ENCODE data around the gene BRD3OS.
"Not testable (repeated sequence)": the region's sequence is repeated elsewhere in the genome, so short reads cannot be mapped to it uniquely, and the experiment has no call there.

The BRD3OS gene

DNA sequence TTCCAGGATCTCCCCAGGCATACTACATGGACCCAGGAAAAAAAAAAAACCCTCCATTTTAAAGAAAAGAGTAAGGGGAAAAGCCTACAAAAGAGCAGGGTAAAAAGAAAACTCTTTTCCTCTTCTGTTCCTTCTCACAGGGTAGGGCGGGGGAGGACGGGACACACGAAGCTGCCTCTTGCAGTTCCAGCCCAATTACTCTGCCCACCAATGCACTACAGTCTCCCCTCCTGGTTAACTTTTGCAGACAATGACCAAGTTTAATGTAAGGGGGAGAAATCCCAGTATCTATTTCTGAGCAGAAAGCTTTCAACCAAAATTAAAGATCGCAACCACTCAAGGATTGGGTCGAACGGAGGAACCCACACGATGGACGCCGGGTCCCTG, 41.2 kb downstream of the BRD3OS start:
- DNase-seq: no peak

DNA sequence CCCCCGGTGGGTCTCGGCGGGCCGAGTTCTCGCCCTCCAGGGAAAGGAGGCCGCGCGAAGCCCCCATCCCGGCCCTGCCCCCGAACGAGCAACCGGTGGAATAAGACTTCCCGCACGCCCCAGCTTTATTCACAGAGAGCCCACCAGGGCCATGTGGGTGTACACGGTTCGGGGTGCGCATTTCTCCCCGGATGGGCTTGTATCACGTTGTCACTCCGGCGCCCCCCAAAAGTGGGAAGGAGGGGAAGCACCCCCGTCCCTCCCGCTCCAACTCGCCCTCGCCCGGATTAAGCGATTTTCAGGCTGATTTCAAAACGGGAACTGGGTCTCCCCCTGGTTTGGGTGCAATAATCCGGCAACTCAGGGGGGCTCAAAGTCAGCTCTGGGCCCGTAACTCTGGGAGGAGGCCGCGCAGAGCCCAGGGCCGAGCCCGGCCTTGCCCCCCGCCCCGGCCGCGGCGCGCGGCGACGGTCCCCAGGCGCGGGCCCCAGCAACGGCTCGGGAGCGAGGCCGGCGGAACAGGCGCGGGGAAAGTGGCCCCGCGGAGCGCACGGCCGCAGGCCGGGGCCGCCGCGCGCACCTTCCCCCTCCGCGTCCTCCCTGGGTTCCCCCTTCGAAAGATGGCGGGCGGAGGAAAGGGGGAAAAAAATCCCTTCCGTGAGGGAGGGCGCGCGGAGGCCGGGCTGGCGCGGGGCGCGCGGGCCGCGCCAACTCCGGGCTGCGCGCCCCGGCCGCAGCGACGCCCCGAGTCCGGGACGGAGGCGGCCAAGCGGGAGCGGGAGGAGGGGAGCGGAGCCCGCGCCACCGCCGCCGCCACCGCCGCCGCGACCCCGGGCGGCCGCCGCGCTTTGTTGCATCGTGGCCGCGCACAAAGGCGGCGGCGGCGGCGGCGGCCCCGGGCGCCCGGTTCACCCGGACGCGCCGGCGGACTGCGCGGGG, 41.9 kb downstream of the BRD3OS start:
- DNase-seq: no peak

DNA sequence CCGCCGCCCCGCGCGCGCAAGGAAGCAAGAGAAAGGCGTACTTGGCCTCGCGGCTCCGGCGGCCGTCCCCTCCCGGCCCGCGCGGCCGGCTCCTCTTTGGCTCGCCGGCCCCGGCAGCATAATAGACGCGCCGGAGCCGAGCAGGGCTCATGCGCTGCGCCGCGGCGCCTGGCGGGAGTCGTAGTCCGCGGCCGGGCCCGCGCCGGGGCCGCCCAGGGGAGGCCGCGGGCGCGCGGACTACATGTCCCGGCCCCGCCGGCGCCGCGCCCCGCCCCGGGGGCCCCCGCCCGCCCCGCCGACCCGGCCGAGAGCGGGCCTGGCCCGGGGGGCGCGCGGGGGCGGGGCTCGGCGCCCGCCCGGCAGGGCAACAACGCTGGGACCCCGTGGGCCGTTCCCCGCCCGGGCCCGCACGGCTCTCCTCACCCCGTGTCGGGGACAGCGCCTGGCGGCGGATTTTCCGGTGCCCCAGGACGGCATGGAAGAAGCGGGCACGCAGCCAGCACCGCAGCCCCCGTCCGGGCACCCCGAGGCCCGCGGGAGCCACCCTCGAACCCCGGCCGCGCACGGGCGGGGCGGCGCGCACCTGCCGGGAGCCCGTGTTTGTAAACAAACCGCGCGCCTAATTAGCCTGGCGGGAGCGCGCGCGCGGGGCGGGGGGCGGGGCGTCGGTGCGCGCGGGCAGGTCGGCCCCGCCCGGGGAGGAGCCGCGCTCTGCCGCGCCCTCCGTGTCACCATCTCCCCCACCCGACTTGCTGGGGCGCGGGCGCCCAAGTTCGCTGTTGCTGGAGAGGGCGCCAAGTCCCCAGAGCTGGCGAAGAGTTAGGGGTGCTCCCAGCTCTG, 42.8 kb downstream of the BRD3OS start, which contains the start of gene BRD3:
TSS of gene BRD3 (minus strand) at position 123 of the 840 bp plus-strand sequence. CDS start 14,549 bp downstream, outside the sequence.
- DNase-seq: peak; percentile 54 to 73

DNA sequence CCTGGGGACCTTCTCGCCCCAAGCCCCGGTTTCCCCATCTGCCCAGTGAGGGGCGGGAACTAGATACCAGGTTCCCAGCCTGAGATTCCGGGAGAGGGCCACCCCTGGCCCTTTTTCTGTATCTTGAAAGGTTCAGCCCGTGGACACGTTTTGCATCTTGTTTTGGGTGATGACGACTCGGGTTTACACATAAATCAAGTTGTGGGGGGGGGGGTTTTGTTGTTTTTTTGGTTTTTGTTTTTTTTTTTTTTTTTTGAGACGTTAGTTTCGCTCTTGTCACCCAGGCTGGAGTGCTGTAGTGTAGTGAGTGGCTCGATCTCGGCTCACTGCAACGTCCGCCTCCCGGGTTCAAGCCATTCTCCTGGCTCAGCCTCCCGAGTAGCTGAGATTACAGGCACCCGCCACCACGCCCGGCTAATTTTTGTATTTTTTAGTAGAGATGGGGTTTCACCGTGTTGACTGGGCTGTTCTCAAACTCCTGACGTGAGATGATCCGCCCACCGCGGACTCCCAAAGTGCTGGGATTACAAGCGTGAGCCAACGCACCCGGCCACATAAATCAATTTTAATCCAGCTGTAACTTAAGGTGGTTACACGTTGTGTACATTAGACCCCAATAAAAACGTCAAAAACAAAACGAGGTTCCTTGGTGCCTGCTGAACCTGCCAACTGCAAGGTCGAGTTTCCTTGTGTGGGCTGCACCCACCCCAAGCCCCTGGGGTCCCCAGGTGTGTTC, 43.6 kb downstream of the BRD3OS start:
- DNase-seq: no peak

DNA sequence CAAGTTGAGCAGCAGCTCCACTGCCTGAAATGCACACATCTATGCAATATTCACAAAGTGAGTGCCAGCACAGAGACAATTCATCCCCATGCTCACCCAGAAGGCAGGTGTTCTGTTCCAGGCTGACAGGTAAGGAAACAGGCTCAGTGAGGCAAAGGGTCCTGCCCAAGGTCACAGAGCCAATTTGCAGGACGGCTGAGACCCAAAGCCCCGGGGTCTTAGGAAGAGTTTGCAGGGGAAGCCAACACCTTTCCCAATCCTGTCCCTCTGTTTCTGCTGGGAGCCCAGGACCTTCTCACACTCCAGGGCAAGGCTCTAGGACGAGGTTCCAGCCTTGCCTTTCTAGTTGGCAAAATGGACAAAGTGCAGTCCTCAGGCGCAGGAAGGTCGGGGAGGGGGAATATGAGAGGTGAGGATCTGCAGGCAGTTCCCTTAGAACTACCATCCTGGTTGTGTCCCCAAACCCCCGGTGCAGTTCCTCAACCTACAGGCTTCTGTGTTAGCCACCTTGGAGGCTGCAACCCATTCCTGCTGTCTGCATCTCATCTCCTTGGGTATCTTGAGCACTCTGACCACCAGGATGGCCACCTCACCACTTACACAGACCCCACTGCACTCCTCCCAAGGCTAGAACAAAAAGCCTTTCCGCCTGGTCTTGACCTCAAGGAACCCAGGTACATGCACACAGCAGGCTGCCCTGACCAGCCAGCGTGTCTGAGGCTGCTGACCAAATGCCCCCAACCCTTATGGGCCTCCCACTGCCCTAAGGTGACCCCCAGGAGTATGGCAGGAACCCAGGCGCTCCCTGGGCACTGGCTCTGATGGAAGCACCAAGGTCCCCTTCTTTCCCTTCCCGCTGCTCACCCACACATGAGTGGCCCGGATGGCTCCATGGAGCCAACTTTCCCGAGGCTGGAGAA, 44.5 kb downstream of the BRD3OS start:
- DNase-seq: no peak

DNA sequence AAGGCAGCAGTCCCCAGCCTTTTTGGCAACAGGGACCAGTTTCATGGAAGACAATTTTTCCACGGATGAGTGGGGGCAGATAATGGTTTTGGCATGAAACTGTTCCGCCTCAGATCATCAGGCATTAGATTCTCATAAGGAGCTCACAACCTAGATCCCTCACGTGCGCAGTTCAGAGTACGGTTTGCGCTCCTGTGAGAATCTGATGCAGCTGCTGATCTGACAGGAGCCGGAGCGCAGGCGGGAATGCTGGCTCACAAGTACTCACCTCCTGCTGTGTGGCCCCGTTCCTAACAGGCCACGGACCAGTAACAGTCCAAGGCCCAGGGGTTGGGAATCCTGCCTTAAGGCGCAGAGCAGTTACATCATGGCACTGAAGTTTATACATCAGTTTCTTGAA, 45.9 kb downstream of the BRD3OS start:
- no peak for DNase-seq

DNA sequence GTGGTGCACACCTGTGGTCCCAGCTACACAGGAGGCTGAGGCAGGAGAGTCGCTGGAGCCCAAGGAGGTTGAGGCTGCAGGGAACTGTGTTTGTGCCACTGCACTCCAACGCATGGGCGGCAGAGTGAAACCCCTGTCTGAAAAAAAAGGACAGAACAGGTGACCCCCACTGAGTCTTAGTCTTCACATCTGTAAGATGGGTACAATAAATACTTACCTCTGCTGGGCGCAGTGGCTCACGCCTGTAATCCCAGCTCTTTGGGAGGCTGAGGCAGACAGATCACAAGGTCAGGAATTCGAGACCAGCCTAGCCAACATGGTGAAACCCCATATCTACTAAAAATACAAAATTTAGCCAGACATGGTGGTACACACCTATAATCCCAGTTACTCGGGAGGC, 47.4 kb downstream of the BRD3OS start:
- DNase-seq: not testable (repeated sequence)

DNA sequence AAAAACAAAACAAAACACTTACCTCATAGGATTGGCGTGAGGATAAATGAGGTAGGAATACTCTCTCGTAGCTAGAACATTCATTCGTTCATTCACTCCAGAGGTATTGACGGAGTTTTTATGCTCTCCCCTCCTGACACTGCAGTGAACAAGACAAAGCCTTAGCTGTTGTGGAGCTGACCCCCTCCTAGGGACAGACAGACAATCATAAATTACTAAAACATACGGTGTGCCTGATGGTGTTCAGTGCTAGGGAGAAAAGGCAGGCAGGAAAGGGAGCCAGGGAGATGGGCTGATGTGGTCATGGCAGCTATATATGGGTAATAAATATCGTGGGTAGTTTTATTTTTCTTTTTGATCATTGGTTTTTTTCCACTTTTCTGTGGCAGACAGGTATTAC, 48.2 kb downstream of the BRD3OS start:
- DNase-seq: no peak

DNA sequence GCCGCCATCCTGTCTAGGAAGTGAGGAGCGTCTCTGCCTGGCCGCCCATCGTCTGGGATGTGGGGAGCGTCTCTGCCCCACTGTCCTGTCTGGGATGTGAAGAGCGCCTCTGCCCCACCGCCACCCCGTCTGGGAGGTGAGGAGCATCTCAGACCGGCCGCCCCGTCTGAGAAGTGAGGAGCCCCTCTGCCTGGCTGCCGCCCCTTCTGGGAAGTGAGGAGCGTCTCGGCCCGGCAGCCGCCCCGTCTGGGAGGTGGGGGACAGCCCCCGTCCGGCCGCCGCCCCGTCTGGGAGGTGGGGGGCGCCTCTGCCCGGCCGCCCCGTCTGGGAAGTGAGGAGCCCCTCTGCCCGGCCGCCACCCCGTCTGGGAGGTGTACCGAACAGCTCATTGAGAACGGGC, 50.4 kb downstream of the BRD3OS start:
- not testable (repeated sequence) for DNase-seq

DNA sequence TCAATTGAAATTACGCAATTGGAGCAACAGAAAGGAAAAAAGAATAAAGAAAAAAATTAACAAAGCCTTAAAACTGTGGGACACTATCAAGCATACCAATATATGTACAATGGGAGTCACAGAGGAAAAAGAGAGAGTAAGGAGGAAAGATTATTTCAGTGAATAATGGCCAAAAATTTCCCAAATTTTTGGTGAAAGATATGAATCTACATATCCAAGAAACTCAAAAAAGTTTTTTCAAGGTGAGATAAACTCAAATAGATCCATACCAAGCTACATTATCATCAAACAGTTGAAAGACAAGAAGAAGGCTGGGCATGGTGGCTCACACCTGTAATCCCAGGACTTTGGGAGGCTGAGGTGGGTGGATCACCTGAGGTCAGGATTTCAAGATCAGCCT, 51.4 kb downstream of the BRD3OS start:
- DNase-seq: no peak
